PFSK-1 (cell line): Measurements from ENCODE around the gene ABCG1.

Experiments used
- POLR2AphosphoS5 ChIP-seq: IDR thresholded peaks from 2 replicates; pipeline ENCODE4 v1.6.1; 2012; ENCODE audit warnings: low read depth, mild to moderate bottlenecking, control low read depth, low read length, moderate library complexity
- REST ChIP-seq, 2 experiments: IDR thresholded peaks; 2 replicates each; pipeline versions ENCODE4 v1.6.1 to v1.8.0; 2011 to 2012; ENCODE audit warnings: low read depth in 2 of 2, low read length in 2 of 2, control low read depth in 1 of 2, inconsistent platforms in 1 of 2, mild to moderate bottlenecking in 1 of 2, moderate library complexity in 1 of 2; ENCODE audit not compliant: insufficient read depth in 1 of 2
- TAF1 ChIP-seq: IDR thresholded peaks from 2 replicates; pipeline ENCODE4 v1.6.1; 2012; ENCODE audit warnings: low read length, control low read depth, borderline replicate concordance; ENCODE audit not compliant: insufficient read depth

- TF ChIP-seq POLR2AphosphoS5 (no peak), TAF1 (no peak), REST (IDR thresholded peaks at IDR 0.05; ENCODE audit: insufficient read depth in 1 of 2, low read depth in 2 of 2, low read length in 2 of 2) (no peak)
These were observed 6.7 kb upstream of the ABCG1 start for GRCh38 chr21:42212266-42212665.
